ENCODE results near the gene SMARCA4.
A peak's percentile ranks its signal among the peaks of the same experiment; 100 is the strongest.
"Not testable (repeated sequence)": the region's sequence is repeated elsewhere in the genome, so short reads cannot be mapped to it uniquely, and the experiment has no call there.

SMARCA4 gene

DNA sequence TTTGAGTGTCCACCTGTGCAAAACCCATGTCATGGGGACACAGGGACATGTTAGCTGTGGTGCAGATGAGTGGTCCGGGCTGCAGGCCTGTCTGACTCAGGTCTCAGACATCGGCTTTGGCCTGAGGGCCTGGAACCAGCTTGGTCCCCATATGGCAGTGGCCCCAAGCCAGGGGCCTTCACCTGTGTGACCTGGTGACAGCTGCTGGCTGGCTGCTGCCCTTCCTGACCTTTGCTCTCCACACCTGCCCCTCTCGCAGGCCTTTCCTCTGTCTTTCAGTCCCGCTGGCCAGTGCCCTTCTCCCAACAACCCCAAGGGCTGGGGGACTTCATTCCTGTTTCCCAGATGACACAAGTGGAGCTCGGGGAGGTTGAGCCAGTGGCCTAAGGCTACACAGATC, 105.5 kb downstream of the SMARCA4 start:
- DNase-seq (ENCODE audit: low read depth in 2 of 2) = no peak

- no peak for DNase-seq (ENCODE audit: low read depth in 2 of 2)
These were observed 106.7 kb downstream of the SMARCA4 start for GRCh38 chr19:11067356-11068113.

GRCh38 chr19:11069561-11069960, 108.7 kb downstream of the SMARCA4 start:
- DNase-seq (ENCODE audit: low read depth in 2 of 2) = no peak

GRCh38 chr19:11070123-11070522, 109.3 kb downstream of the SMARCA4 start:
- DNase-seq (ENCODE audit: low read depth in 2 of 2) = no peak

DNA sequence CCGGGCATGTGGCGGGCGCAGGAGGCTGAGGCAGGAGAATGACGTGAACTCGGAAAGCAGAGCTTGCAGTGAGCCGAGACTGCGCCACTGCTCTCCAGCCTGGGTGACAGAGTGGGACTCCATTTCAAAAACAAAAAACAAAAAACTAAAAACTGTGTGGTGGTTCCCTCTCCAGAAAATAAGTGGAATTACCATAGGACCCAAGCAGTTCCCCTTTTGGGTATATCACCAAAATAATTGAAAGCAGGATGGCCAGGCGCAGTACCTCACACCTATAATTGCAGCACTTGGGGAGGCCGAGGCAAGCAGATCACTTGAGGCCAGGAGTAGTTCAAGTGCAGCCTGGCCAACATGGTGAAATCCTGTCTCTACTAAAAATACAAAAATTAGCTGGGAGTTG, 112.7 kb downstream of the SMARCA4 start:
- no peak for DNase-seq (ENCODE audit: low read depth in 2 of 2)

DNA sequence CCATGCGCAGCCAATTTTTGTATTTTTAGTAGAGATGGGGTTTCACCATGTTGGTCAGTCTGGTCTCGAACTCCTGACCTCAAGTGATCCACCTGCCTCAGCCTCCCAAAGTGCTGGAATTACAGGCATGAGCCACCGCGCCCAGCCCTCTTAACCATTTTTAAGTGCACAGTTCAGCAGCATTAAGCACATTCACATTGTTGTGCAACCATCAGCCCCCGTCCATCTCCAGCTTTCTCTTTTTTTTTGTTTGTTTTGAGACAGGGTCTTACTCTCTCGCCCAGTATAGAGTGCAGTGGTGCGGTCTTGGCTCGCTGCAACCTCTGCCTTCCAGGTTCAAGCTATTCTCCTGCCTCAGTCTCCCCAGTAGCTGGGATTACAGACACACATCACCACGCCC, 116.0 kb downstream of the SMARCA4 start:
- DNase-seq (ENCODE audit: low read depth in 2 of 2) = not testable (repeated sequence)

- DNase-seq (ENCODE audit: low read depth in 2 of 2) = no peak
These were observed 118.1 kb downstream of the SMARCA4 start for GRCh38 chr19:11078893-11079292.

- DNase-seq (ENCODE audit: low read depth in 2 of 2) = no peak
These were observed 119.2 kb downstream of the SMARCA4 start for GRCh38 chr19:11079999-11080398.

DNA sequence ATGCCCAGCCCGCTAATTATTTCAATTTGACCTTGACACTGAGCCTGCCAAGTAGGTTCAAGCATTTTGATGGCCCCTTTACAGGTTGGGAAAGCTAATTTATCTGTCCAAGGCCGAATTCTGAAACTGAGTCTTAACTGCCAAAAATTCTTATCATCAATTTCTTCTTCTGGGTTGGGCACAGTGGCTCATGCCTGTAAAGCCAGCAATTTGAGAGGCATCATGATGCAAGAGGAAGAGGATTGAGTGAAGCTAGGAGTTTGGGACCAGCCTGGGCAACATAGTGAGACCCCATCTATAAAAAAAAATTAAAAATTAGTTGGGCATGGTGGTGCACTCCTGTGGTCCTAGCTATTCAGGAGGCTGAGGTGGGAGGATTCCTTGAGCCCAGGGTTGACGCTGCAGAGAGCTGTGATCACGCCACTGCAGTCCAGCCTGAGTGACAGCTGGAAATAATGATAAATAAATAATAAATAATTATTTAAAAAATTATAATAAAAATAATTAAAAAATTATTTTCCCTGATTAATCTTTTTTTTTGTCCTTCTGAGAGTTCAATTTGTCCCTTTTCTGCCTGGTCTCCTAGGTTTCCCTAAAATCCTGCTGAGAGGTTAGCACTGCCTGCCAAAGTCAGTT, 127.2 kb downstream of the SMARCA4 start:
- no peak for DNase-seq (ENCODE audit: low read depth in 2 of 2)

DNA sequence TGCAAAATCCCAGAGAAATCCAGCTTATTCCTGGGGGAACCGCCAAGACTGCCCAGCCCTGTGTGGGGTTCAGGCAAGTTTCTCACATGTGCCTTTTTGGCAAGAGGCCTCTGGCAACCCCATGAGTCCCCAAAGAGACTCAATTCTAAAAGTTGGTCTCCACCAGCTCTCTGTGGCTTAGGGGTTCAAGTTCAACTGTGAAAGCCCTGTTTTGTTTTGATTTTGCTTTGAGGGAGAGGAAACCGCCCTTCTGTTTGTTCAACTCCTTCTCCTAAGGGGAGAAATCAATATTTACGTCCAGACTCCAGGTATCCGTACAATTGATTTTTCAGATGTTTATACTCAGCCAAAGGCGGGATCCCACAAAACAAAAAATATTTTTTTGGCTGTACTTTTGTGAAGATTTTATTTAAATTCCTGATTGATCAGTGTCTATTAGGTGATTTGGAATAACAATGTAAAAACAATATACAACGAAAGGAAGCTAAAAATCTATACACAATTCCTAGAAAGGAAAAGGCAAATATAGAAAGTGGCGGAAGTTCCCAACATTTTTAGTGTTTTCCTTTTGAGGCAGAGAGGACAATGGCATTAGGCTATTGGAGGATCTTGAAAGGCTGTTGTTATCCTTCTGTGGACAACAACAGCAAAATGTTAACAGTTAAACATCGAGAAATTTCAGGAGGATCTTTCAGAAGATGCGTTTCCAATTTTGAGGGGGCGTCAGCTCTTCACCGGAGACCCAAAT, 127.8 kb downstream of the SMARCA4 start:
- DNase-seq (ENCODE audit: low read depth in 2 of 2) = no peak

DNA sequence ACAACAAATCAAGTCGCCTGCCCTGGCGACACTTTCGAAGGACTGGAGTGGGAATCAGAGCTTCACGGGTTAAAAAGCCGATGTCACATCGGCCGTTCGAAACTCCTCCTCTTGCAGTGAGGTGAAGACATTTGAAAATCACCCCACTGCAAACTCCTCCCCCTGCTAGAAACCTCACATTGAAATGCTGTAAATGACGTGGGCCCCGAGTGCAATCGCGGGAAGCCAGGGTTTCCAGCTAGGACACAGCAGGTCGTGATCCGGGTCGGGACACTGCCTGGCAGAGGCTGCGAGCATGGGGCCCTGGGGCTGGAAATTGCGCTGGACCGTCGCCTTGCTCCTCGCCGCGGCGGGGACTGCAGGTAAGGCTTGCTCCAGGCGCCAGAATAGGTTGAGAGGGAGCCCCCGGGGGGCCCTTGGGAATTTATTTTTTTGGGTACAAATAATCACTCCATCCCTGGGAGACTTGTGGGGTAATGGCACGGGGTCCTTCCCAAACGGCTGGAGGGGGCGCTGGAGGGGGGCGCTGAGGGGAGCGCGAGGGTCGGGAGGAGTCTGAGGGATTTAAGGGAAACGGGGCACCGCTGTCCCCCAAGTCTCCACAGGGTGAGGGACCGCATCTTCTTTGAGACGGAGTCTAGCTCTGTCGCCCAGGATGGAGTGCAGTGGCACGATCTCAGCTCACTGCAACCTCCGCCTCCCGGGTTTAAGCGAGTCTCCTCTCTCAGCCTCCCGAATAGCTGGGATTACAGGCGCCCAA, 128.6 kb downstream of the SMARCA4 start, which contains the start of gene LDLR:
TSS of gene LDLR (plus strand) at position 210 of the 760 bp plus-strand sequence. CDS start at position 296, 86 bp downstream.
- peak; percentile 63 to 73 for DNase-seq (ENCODE audit: low read depth in 2 of 2)

DNA sequence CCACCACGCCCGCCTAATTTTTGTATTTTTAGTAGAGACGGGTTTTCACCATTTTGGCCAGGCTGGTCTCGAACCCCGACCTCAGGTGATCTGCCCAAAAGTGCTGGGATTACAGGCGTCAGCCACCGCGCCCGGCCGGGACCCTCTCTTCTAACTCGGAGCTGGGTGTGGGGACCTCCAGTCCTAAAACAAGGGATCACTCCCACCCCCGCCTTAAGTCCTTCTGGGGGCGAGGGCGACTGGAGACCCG, 129.1 kb downstream of the SMARCA4 start:
- not testable (repeated sequence) for DNase-seq (ENCODE audit: low read depth in 2 of 2)

GRCh38 chr19:11090264-11090996, 129.6 kb downstream of the SMARCA4 start:
- DNase-seq (ENCODE audit: low read depth in 2 of 2) = peak; percentile 96 to 98

DNA sequence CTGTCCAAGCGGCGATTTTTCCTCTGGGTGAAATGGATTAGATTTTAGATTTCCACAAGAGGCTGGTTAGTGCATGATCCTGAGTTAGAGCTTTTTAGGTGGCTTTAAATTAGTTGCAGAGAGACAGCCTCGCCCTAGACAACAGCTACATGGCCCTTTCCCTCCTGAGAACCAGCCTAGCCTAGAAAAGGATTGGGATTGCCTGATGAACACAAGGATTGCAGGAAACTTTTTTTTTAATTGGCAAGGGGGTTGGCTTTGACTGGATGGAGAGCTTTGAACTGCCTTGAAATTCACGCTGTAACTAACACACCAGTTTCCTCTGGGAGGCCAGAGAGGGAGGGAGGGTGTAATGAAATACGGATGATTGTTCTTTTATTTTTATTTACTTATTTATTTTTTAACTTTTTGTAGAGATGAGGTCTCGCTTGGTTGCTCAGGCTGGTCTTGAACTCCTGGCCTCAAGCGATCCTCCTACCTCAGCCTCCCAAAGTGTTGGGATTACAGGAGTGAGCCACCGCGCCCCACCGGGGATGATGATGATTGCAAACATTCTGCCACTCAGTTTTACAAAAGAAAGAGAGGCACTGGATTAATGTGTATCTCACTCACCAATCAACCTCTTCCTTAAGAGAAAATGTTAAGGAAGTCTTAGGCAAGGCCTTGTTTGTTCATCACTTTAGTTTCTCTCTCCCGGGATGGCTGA, 130.3 kb downstream of the SMARCA4 start:
- no peak for DNase-seq (ENCODE audit: low read depth in 2 of 2)

DNA sequence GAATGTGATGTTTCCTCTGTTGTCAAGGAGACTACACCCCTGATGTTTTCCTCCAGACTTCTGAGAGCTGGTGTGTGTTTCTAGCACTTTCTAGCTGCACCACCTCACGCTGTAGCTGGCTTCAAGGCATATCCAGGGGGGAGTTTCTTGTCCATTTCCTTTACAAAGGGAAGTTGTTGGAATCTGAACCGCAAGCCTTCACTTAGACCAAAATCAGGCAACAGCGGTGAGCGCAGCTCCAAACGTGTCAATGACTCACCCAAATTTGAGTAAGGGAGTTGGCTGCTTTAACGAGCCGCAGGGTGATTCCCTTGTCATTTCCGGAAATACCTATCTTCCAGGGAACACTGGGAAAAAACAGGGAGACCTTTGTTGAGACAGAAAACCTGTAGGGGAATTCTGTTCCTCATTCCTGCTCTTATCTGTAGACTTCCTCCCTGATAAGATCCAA, 130.9 kb downstream of the SMARCA4 start:
- no peak for DNase-seq (ENCODE audit: low read depth in 2 of 2)

- DNase-seq (ENCODE audit: low read depth in 2 of 2) = no peak
These were observed 131.3 kb downstream of the SMARCA4 start for GRCh38 chr19:11092181-11092538.

DNA sequence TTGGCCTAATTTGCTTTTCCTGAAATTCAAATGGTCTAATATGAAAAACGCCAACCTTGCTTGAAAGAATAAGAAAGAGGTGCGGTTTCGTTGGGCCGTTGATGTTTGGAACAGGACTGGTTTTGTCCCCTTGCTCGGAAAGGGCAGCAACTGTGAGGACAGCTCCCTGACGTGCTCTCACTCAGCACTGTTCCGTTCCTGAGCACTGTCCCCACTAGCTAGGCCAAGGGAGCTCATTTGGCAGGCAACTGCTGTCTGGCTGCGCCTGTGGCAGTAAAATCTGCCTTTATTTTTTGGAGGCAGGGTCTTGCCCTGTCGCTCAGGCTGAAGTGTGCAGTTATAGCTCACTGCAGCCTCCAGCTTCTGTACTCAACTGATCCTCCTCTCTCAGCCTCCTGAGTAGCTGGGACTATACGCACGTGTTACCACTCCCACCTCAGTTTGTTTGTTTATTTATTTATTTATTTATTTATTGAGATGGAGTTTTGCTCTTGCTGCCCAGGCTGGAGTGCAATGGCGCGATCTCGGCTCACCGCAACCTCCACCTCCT, 132.9 kb downstream of the SMARCA4 start:
- DNase-seq (ENCODE audit: low read depth in 2 of 2) = no peak

- DNase-seq (ENCODE audit: low read depth in 2 of 2) = no peak
These were observed 133.7 kb downstream of the SMARCA4 start for GRCh38 chr19:11094520-11094894.

GRCh38 chr19:11096210-11096841, 135.5 kb downstream of the SMARCA4 start:
- no peak for DNase-seq (ENCODE audit: low read depth in 2 of 2)

DNA sequence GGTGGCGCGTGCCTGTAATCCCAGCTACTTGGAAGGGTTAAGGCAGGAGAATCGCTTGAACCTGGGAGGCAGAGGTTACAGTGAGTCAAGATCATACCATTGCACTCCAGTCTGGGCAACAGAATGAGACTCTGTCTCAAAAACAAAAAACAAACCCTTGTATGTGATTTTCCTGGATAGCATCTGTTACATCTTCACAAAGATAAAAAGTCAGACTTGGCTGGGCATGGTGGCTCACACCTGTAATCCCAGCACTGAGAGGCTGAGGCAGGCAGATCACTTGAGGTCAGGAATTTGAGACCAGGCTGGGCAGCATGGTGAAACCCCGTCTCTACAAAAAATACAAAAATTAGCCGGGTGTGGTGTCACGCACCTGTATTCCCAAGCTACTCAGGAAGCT, 136.5 kb downstream of the SMARCA4 start:
- not testable (repeated sequence) for DNase-seq (ENCODE audit: low read depth in 2 of 2)
